Esophagus muscularis mucosa (tissue), 4 donors: ENCODE results near the gene CD300LF. TPM values are rescaled to one million over a fixed set of nuclear protein-coding genes. Genes with fewer than 3 reads are reported as not detected.
A peak's percentile ranks its signal among the peaks of the same experiment; 100 is the strongest.

Source experiments
- DNase-seq: peaks from one replicate; pipeline ENCODE4 v3.0.0-alpha.2; 2017; ENCODE audit errors: extremely low spot score
- H3K27ac ChIP-seq, 4 donors: fragments of 200-600 bp; sonication (generic); replicated peaks in 1 of 4; 1 replicate in 3 of 4; 2 replicates in 1 of 4; pipeline ENCODE4 v1.5.1; 2016 to 2019; ENCODE audit warnings: mild to moderate bottlenecking in 1 of 4
- H3K27me3 ChIP-seq, 4 donors: fragments of 200-600 bp; sonication (generic); one replicate each; pipeline versions ENCODE4 v1.5.1 to v1.6.0; 2016 to 2019
- H3K36me3 ChIP-seq, 4 donors: fragments of 200-600 bp; sonication (generic); one replicate each; pipeline ENCODE4 v1.5.1; 2016 to 2019
- H3K4me1 ChIP-seq, 4 donors: fragments of 200-600 bp; sonication (generic); one replicate each; pipeline ENCODE4 v1.5.1; 2016 to 2019
- H3K4me3 ChIP-seq, 4 donors: fragments of 200-600 bp; sonication (generic); 1 replicate in 2 of 4; 2 replicates in 2 of 4; pipeline ENCODE4 v1.5.1; 2016 to 2019; ENCODE audit warnings: mild to moderate bottlenecking in 4 of 4, moderate library complexity in 1 of 4
- H3K9me3 ChIP-seq, 4 donors: fragments of 200-600 bp; sonication (generic); 1 replicate in 3 of 4; 2 replicates in 1 of 4; pipeline ENCODE4 v1.5.1; 2016 to 2019
- CTCF ChIP-seq, 3 experiments: fragments of 200-600 bp in 2 of 3; fragments of 450-650 bp in 1 of 3; sonication (generic) in 2 of 3; IDR thresholded peaks; one replicate each; pipeline ENCODE4 v1.5.1; 2017 to 2019; ENCODE audit warnings: antibody characterized with exemption in 3 of 3, mild to moderate bottlenecking in 2 of 3, moderate library complexity in 1 of 3
- EP300 ChIP-seq: sonication (generic); formaldehyde crosslinking; IDR thresholded peaks from one replicate; pipeline ENCODE4 v1.6.1; 2017; ENCODE audit warnings: antibody characterized with exemption
- POLR2A ChIP-seq: fragments of 450-650 bp; IDR thresholded peaks from one replicate; pipeline ENCODE4 v1.6.1; 2017; ENCODE audit warnings: antibody characterized with exemption, moderate library complexity, mild to moderate bottlenecking, low read depth
- POLR2AphosphoS5 ChIP-seq, 2 donors: sonication (generic); formaldehyde crosslinking; IDR thresholded peaks; one replicate each; pipeline ENCODE4 v1.6.1; 2017; ENCODE audit warnings: antibody characterized with exemption in 2 of 2
- WGBS: methylation state at CpG from one replicate; pipeline ENCODE4 v1.1.5; 2018; 5-methylcytosine and 5-hydroxymethylcytosine counted together
- intact Hi-C: fragments of 100-400 bp; cut with DNase I; formaldehyde crosslinking; loops from one replicate; pipeline ENCODE4 v1.15.1; 2023
- total RNA-seq, 4 donors: library from RNA; depleted of rRNA; stranded (reverse); fragments of >200 nt; gene quantifications; one replicate each; pipeline versions ENCODE4 v1.1.0 to v1.2.1, GENCODE V29; 2016

CD300LF gene
- total RNA-seq, 4 donors from 2014 or later: 0.26 to 0.99 (median 0.42) TPM; not detected in 1

DNA sequence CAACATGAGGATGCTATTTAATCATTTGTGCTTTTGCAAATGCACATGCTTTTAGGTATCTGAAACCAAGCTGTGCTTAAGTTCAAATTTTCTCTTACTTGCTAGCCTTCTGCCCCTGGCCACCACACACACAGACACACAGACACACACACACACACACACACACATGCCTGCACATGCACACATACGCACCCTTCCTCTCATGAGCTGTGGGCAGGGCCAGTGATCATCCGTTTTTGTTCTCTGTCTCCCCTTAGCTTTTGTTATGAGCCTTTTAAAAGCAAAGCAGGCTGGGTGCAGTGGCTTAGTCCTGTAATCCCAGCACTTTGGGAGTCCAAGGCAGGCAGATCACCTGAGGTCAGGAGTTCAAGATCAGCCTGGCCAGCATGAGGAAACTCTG, 34.2 kb downstream of the CD300LF start:
- no peak for TF ChIP-seq EP300
- TF ChIP-seq CTCF (IDR thresholded peaks at IDR 0.05): no peak
- no peak for TF ChIP-seq POLR2AphosphoS5 (IDR thresholded peaks at IDR 0.05)
- no peak for TF ChIP-seq POLR2A
- H3K4me1 ChIP-seq: peaks cover 4 to 15% (median 7%) of the 10 kb centered on the region in 4 donors
- 34% methylated on average over 2 of the region's 2 CpGs for WGBS
- no peak overlapping the region for H3K4me3 ChIP-seq
- H3K9me3 ChIP-seq: no peaks in the 10 kb centered on the region
- intact Hi-C loops: no loop called here
- H3K27me3 ChIP-seq: peaks cover 0 to 71% (median 0%) of the 10 kb centered on the region in 4 donors
- no peaks in the 10 kb centered on the region for H3K36me3 ChIP-seq
- no peak for DNase-seq
- H3K27ac ChIP-seq: no peak overlapping the region

DNA sequence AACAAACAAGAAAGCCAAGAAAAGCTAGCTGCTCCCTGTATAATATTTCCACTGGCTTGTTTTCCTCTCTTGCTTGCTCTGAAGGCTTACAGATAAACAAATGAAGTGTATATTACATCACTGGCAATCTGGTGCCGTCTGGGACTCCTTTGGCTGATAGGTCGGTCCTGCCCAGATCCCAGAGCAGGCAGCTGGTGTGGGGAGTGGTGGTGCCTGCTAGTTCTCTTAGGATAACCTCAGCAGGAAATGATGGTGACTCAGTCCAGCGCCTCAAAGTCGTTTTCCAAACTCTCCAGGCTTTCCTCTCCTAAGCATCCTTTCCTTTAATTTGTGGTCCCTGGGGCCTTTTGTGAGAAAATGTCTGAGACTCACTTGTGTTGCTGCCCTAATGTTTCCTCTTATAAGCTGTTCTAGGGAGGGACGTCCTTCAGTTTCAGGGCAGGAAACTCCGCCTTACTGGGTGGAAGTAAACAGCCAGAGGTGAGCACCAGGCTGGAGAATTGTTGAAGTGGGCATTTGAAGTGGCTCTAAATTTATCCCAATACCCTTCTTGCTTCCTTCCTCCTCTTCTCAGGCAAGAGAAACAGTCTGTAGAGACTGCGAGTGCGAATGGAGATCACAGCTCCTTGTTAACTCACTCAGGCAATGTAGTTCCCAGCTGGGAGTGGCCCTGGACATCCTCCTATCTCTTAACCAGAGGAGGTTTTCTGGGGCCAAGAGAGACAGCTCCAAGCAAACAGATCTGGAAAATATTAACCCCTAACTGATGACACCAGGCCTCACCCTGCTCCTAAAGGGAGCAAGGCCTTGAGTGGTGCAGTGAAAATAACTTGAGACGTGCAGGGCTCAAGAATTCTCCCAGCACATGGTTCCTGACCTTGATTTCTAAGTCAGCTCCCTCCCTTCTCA, 34.9 kb downstream of the CD300LF start:
- H3K36me3 ChIP-seq: no peaks in the 10 kb centered on the region
- peaks cover 4 to 15% (median 7%) of the 10 kb centered on the region in 4 donors for H3K4me1 ChIP-seq
- intact Hi-C loops: no loop called here
- WGBS: 33% methylated on average over 9 of the region's 9 CpGs
- DNase-seq: no peak
- H3K4me3 ChIP-seq: no peak overlapping the region
- peaks cover 0 to 71% (median 0%) of the 10 kb centered on the region in 4 donors for H3K27me3 ChIP-seq
- H3K9me3 ChIP-seq: no peaks in the 10 kb centered on the region
- no peak for TF ChIP-seq EP300
- TF ChIP-seq CTCF (IDR thresholded peaks at IDR 0.05): no peak
- no peak for TF ChIP-seq POLR2A
- no peak for TF ChIP-seq POLR2AphosphoS5 (IDR thresholded peaks at IDR 0.05)
- H3K27ac ChIP-seq: peak overlapping the region in 1 of 4 donors; percentile 28

DNA sequence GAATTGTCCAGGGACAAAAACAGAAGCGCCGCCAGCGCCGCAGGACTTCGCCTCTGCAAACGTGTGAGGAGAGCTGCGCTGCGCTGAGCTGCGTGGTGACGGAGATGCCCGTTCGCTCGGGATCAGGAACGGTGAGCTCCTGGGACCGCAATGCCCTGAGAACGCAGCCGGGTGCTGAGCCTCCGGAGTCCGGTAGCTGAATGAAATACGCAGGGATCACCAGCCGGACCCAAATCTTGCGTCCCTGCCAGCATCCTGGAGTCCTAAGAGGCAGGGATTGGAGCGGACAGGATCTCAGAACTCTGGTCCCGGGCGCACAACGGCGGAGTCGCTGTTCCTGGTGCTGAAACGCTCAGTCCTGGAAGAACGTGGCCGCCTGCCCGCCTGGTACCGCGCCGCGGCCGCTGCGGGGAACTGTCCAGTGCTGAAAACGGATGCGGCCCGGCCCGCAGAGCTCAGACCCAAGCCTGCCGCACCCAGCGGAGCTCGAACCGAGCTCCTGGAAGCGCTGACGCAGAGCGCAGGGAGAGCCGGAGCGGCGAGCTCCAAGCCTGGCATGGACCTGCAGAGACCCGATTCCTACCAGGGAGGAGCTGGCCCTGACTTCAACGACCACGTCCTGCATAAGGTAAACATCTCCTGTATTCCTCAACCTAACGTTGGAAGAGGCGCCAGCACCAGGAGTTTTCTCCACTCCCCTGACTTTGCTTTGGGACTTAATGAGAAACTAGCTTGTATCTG, 41.5 kb downstream of the CD300LF start:
- intact Hi-C loops: no loop called here
- DNase-seq: no peak
- TF ChIP-seq POLR2AphosphoS5 (IDR thresholded peaks at IDR 0.05): peak in 1 of 2 donors; percentile 21
- TF ChIP-seq POLR2A: no peak
- H3K36me3 ChIP-seq: no peaks in the 10 kb centered on the region
- H3K27me3 ChIP-seq: peaks cover 0 to 60% (median 0%) of the 10 kb centered on the region in 4 donors
- H3K9me3 ChIP-seq: peaks cover 0 to 6% (median 2%) of the 10 kb centered on the region in 4 donors
- H3K27ac ChIP-seq: no peak overlapping the region
- peaks cover 0 to 5% (median 0%) of the 10 kb centered on the region in 4 donors for H3K4me1 ChIP-seq
- WGBS: 18% methylated on average over 32 of the region's 57 CpGs
- no peak overlapping the region for H3K4me3 ChIP-seq

DNA sequence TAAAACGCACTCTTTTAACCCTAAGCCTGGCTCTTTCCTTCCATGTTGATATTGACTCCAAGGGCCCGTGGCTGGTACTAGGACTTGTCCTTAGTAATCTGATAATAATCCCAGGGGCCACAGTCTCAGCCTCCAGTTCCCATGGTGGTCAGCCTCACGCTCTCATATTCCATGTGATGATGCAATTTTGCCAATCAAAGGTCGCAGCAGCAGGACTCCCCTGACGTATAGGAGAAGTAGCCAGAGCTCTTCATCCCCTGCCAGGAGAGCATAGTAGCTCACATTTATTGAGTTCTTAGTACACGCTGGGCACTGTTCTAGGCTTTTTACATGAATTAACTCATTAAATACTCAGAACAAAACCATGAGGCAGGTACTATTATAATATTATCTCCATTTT, 42.4 kb downstream of the CD300LF start:
- H3K9me3 ChIP-seq: peaks cover 0 to 6% (median 2%) of the 10 kb centered on the region in 4 donors
- WGBS: 72% methylated on average over 4 of the region's 6 CpGs
- peaks cover 0 to 59% (median 0%) of the 10 kb centered on the region in 4 donors for H3K27me3 ChIP-seq
- intact Hi-C loops: no loop called here
- peaks cover 0 to 5% (median 0%) of the 10 kb centered on the region in 4 donors for H3K4me1 ChIP-seq
- TF ChIP-seq POLR2A (no peak), CTCF (IDR thresholded peaks at IDR 0.05) (no peak), EP300 (no peak)
- no peak overlapping the region for H3K27ac ChIP-seq
- no peaks in the 10 kb centered on the region for H3K36me3 ChIP-seq
- no peak overlapping the region for H3K4me3 ChIP-seq
- no peak for DNase-seq

DNA sequence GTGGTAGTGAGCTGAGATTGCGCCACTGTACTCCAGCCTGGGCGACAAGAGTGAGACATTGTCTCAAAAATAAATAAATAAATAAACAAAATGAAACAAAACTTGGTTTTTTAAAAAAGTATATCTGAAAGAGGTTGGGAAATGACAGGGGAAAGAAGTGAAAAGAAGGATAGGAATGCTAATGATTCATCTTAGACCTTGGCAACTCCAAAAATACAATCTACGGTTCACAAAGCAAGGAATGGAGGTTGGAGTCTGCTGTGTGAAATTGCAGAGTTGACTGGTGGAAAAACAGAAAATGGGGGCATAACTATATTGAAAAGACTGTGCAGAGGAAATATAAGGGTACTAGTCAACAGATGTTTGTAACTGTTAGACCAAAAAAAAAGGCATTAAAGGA, 49.2 kb downstream of the CD300LF start:
- H3K4me1 ChIP-seq: no peaks in the 10 kb centered on the region

More for the DNA sequence above, 49.2 kb downstream of the CD300LF start:
- Histone ChIP-seq H3K36me3 (no peaks in the 10 kb centered on the region), H3K27me3 (peaks cover 0 to 76% (median 0%) of the 10 kb centered on the region in 4 donors), H3K27ac (no peak overlapping the region), H3K9me3 (no peaks in the 10 kb centered on the region), H3K4me3 (no peak overlapping the region)
- TF ChIP-seq POLR2AphosphoS5 (IDR thresholded peaks at IDR 0.05) (no peak), POLR2A (no peak), CTCF (IDR thresholded peaks at IDR 0.05) (no peak), EP300 (no peak)
- DNase-seq: no peak
- WGBS: 82% methylated on average over 3 of the region's 3 CpGs
- intact Hi-C loops: no loop called here
